ENCODE measurements around the gene COL18A1.

Gene COL18A1

GRCh38 chr21:45506241-45506817, 101.4 kb downstream of the COL18A1 start:
- no peak for DNase-seq

GRCh38 chr21:45506836-45507522, 102.0 kb downstream of the COL18A1 start:
- no peak for DNase-seq

GRCh38 chr21:45507523-45507875, 102.5 kb downstream of the COL18A1 start:
- DNase-seq, result no peak

GRCh38 chr21:45507888-45508508, 103.0 kb downstream of the COL18A1 start:
- DNase-seq, result no peak

- DNase-seq, result no peak
These were observed 103.9 kb downstream of the COL18A1 start for GRCh38 chr21:45508607-45509565.

GRCh38 chr21:45509566-45510465, 104.9 kb downstream of the COL18A1 start:
- DNase-seq, result no peak

GRCh38 chr21:45510466-45510955, 105.5 kb downstream of the COL18A1 start:
- DNase-seq, result no peak

- no peak for DNase-seq
These were observed 106.0 kb downstream of the COL18A1 start for GRCh38 chr21:45511007-45511406.

- no peak for DNase-seq
These were observed 106.9 kb downstream of the COL18A1 start for GRCh38 chr21:45511661-45512431.

GRCh38 chr21:45512626-45513002, 107.6 kb downstream of the COL18A1 start:
- no peak for DNase-seq

GRCh38 chr21:45513003-45513717, 108.2 kb downstream of the COL18A1 start:
- no peak for DNase-seq

GRCh38 chr21:45513741-45514310, 108.9 kb downstream of the COL18A1 start:
- DNase-seq, result no peak

GRCh38 chr21:45514311-45515021, 109.5 kb downstream of the COL18A1 start:
- no peak for DNase-seq

- no peak for DNase-seq
These were observed 110.5 kb downstream of the COL18A1 start for GRCh38 chr21:45515241-45516061.

GRCh38 chr21:45516071-45516670, 111.2 kb downstream of the COL18A1 start:
- no peak for DNase-seq

GRCh38 chr21:45516671-45517151, 111.7 kb downstream of the COL18A1 start:
- no peak for DNase-seq
